Natural killer cell treated with Interleukin-12 subunit alpha and Interleukin-12 subunit beta and Interleukin-15 and Interleukin-18, amount 100 ng/mL, for 72 hours (primary cell): ENCODE measurements around the gene MKRN3. TPM values are rescaled to one million over a fixed set of nuclear protein-coding genes. Genes with fewer than 3 reads are reported as not detected.
"Not testable (repeated sequence)": the region's sequence is repeated elsewhere in the genome, so short reads cannot be mapped to it uniquely, and the experiment has no call there.

Experiments
- ATAC-seq, 2 donors: fragments of 150-1000 bp; cut with Tn5 transposase in 1 of 2; sonication (Bioruptor Pico), chemical (Tn5 transposase) in 1 of 2; 2 replicates each; pipeline ENCODE4 v1.10.0; 2021
- DNase-seq: peaks from one replicate; pipeline ENCODE4 v3.0.0; 2022; ENCODE audit warnings: low spot score
- H3K27ac Mint-ChIP-seq, 2 donors: 1 replicate in 1 of 2; 2 replicates in 1 of 2; pipeline ENCODE4 v1.8.0; 2022; ENCODE audit warnings: mixed read lengths in 2 of 2, mild to moderate bottlenecking in 1 of 2, moderate library complexity in 1 of 2
- H3K27me3 Mint-ChIP-seq, 2 donors: 1 replicate in 1 of 2; 2 replicates in 1 of 2; pipeline ENCODE4 v1.8.0; 2022; ENCODE audit warnings: mixed read lengths in 2 of 2
- H3K36me3 Mint-ChIP-seq: one replicate; pipeline ENCODE4 v1.8.0; 2022; ENCODE audit warnings: mixed read lengths
- H3K4me1 Mint-ChIP-seq, 2 donors: 1 replicate in 1 of 2; 2 replicates in 1 of 2; pipeline ENCODE4 v1.8.0; 2022; ENCODE audit warnings: low read depth in 2 of 2, mixed read lengths in 2 of 2, mild to moderate bottlenecking in 1 of 2
- H3K4me3 Mint-ChIP-seq: one replicate; pipeline ENCODE4 v1.8.0; 2022; ENCODE audit warnings: mixed read lengths
- H3K9me3 Mint-ChIP-seq: 2 replicates; pipeline ENCODE4 v1.8.0; 2022; ENCODE audit warnings: mixed read lengths
- total RNA-seq, 2 donors: library from RNA; stranded (reverse); gene quantifications; one replicate each; pipeline ENCODE4 v1.2.3, GENCODE V29; 2022

Gene MKRN3
- total RNA-seq, 2 donors from 2014 or later: 0.93 to 1.3 TPM

DNA sequence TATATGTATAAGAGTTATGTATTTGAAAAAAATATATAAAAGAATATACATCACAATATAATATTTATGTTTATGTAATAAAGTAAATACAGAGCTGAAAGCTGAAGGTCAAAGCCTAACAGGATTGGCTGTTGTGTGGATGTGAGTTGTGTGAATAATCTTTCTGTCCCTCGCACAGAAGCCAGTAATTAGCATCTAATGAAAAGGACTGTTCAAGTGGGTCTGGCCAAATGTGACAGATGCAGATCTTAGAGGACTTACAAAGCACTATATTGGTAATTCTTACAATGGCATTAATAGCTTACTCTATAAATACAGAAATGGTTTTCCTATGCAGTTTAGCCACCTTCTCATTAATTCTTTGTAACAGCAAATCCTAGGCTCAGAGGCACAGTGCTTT, 2.4 kb downstream of the MKRN3 start:
- H3K27me3 Mint-ChIP-seq: no peaks in the 10 kb centered on the region
- no peak for ATAC-seq

GRCh38 chr15:23569151-23569925, 3.9 kb downstream of the MKRN3 start:
- no peaks in the 10 kb centered on the region for H3K27me3 Mint-ChIP-seq
- no peak overlapping the region for H3K27ac Mint-ChIP-seq
- H3K4me3 Mint-ChIP-seq: no peak overlapping the region
- H3K9me3 Mint-ChIP-seq: peaks cover 2% of the 10 kb centered on the region
- H3K4me1 Mint-ChIP-seq: no peaks in the 10 kb centered on the region
- no peaks in the 10 kb centered on the region for H3K36me3 Mint-ChIP-seq
- DNase-seq (no peak), ATAC-seq (no peak)

More for the DNA sequence above, 2.4 kb downstream of the MKRN3 start:
- Mint-ChIP-seq H3K9me3 (no peaks in the 10 kb centered on the region), H3K4me1 (no peaks in the 10 kb centered on the region), H3K27ac (no peak overlapping the region), H3K36me3 (no peaks in the 10 kb centered on the region), H3K4me3 (no peak overlapping the region)
- DNase-seq: no peak

DNA sequence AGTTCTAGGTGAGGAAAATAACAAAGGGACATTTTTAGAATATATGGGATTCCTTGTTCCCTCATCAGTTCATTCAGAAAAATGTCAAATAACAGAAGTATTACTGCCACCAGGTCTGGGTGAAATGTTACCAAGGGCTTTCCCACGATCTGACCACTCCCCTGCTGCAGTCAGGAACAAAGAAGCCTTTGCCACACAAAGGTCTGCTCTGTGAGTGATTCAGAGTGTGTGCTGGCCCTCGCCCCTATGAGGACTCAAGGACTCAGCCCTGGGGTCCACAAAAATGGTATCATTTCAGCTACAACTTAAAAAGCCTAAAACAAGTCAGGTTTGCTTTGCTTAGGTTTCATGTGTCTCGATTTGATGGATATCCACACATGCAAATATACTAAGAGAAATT, 5.0 kb downstream of the MKRN3 start:
- H3K4me3 Mint-ChIP-seq: no peak overlapping the region
- H3K4me1 Mint-ChIP-seq: no peaks in the 10 kb centered on the region
- peaks cover 3% of the 10 kb centered on the region for H3K9me3 Mint-ChIP-seq
- no peaks in the 10 kb centered on the region for H3K27me3 Mint-ChIP-seq
- no peak for DNase-seq
- no peaks in the 10 kb centered on the region for H3K36me3 Mint-ChIP-seq
- H3K27ac Mint-ChIP-seq: no peak overlapping the region
- ATAC-seq: no peak

- H3K4me1 Mint-ChIP-seq: no peaks in the 10 kb centered on the region
- peaks cover 3% of the 10 kb centered on the region for H3K9me3 Mint-ChIP-seq
- H3K36me3 Mint-ChIP-seq: no peaks in the 10 kb centered on the region
- no peak overlapping the region for H3K27ac Mint-ChIP-seq
- no peak overlapping the region for H3K4me3 Mint-ChIP-seq
- ATAC-seq (no peak), DNase-seq (no peak)
- no peaks in the 10 kb centered on the region for H3K27me3 Mint-ChIP-seq
Measured at GRCh38 chr15:23572844-23573243, 7.4 kb downstream of the MKRN3 start.

DNA sequence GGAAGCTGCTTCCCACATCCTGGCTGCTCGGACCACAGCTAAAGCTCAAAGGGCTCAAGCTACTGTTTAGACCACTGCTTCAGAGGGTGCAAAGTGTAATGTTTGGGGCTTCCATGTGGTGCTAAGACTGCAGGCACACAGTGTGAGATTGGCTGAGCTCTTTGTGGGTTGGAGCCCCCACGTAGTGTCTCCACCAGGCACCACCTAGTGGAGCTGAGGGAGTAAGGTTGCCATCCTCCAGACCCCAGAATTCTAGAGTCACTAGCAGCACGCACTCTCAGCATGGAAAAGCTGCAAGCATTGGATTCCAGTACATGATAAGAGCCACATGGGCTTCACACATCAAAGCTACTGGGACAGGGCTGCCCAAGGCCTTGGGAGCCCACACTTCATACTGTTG, 9.3 kb downstream of the MKRN3 start:
- peak in 1 of 2 donors; percentile 38 for ATAC-seq
- Mint-ChIP-seq H3K9me3 (peaks cover 3% of the 10 kb centered on the region), H3K36me3 (no peaks in the 10 kb centered on the region), H3K27me3 (no peaks in the 10 kb centered on the region), H3K4me3 (no peak overlapping the region), H3K4me1 (no peaks in the 10 kb centered on the region), H3K27ac (no peak overlapping the region)
- no peak for DNase-seq

DNA sequence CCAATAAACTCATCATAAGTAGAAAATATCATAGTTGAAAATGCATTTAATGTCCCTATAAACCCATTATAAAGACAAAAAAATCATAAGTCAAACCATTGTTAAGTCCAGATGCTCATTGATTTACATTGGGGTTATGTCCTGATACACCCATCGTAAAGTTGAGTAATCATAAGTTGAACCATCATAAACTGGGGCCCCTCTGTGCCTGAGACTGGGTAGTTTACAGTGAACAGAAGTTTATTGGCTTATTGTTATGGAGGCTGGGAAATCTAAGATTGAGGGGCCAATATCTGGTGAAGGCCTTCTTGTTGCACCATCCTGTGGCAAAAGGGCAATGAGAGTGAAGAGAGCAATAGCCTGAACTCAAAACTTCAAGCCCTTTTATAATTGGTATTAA, 10.6 kb downstream of the MKRN3 start:
- Mint-ChIP-seq H3K27me3 (no peaks in the 10 kb centered on the region), H3K9me3 (peaks cover 3% of the 10 kb centered on the region), H3K4me1 (no peaks in the 10 kb centered on the region), H3K27ac (no peak overlapping the region), H3K4me3 (no peak overlapping the region), H3K36me3 (no peaks in the 10 kb centered on the region)
- DNase-seq (no peak), ATAC-seq (no peak)

GRCh38 chr15:23578521-23579150, 13.2 kb downstream of the MKRN3 start:
- Mint-ChIP-seq H3K27ac (no peak overlapping the region), H3K9me3 (peaks cover 3% of the 10 kb centered on the region), H3K4me1 (no peaks in the 10 kb centered on the region), H3K36me3 (no peaks in the 10 kb centered on the region), H3K4me3 (no peak overlapping the region), H3K27me3 (no peaks in the 10 kb centered on the region)
- ATAC-seq (no peak), DNase-seq (no peak)

GRCh38 chr15:23588268-23588667, 22.8 kb downstream of the MKRN3 start:
- H3K4me1 Mint-ChIP-seq: no peaks in the 10 kb centered on the region
- ATAC-seq (no peak), DNase-seq (no peak)
- no peak overlapping the region for H3K27ac Mint-ChIP-seq
- H3K9me3 Mint-ChIP-seq: peaks cover 6% of the 10 kb centered on the region
- H3K36me3 Mint-ChIP-seq: no peaks in the 10 kb centered on the region
- H3K27me3 Mint-ChIP-seq: no peaks in the 10 kb centered on the region
- H3K4me3 Mint-ChIP-seq: no peak overlapping the region

DNA sequence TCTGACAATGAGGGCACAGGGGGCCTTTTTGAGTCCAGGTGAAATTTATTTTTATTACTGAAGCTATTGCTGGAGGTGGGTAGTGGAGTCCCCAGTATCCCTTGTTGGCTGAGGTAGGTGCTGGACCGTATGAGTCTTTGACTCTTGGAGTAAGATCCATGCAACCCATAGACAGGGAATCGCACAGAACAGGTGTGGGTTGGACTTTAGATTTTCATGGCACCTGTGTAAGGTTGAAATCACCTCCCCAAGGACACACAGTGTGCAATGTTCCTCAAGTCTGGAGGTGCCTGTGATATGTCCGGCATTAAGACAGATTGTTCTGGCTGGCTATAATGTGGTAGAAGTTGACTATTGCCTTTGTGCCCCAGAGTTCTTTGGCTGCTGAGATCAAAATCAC, 23.5 kb downstream of the MKRN3 start:
- Mint-ChIP-seq H3K27me3 (no peaks in the 10 kb centered on the region), H3K36me3 (no peaks in the 10 kb centered on the region), H3K9me3 (peaks cover 6% of the 10 kb centered on the region), H3K4me1 (no peaks in the 10 kb centered on the region), H3K27ac (no peak overlapping the region), H3K4me3 (no peak overlapping the region)
- DNase-seq: no peak
- ATAC-seq: no peak

GRCh38 chr15:23594252-23594770, 28.8 kb downstream of the MKRN3 start:
- no peak for DNase-seq
- Mint-ChIP-seq H3K4me1 (no peaks in the 10 kb centered on the region), H3K27me3 (no peaks in the 10 kb centered on the region), H3K9me3 (peaks cover 6% of the 10 kb centered on the region), H3K27ac (no peak overlapping the region), H3K36me3 (no peaks in the 10 kb centered on the region), H3K4me3 (no peak overlapping the region)
- ATAC-seq: no peak

- no peak for DNase-seq
- Mint-ChIP-seq H3K27ac (no peak overlapping the region), H3K27me3 (no peaks in the 10 kb centered on the region), H3K9me3 (peaks cover 3% of the 10 kb centered on the region), H3K36me3 (no peaks in the 10 kb centered on the region), H3K4me1 (no peaks in the 10 kb centered on the region), H3K4me3 (no peak overlapping the region)
- no peak for ATAC-seq
Measured at GRCh38 chr15:23595368-23595767, 29.9 kb downstream of the MKRN3 start.

DNA sequence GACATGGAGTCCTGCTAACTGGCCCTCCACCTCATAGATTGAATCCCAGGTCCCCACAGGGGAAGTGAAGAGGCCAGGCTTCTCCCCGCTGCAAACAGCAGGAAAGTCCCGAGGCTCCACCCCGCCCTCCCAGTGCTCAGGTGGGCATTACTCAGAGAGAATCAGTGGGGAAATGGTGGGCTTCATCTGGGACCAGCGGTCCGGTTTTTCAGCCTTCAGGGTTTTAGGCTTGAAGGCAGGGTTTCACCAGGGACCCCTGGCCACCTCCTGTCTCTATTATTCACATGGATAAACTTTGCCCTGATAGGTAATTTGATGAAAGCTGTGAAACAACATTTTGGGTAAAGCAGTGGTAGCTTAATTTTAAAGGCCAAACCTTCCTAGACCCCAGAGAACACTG, 31.3 kb downstream of the MKRN3 start:
- ATAC-seq (no peak), DNase-seq (no peak)
- H3K27ac Mint-ChIP-seq: no peak overlapping the region
- H3K4me1 Mint-ChIP-seq: no peaks in the 10 kb centered on the region
- no peaks in the 10 kb centered on the region for H3K36me3 Mint-ChIP-seq
- no peak overlapping the region for H3K4me3 Mint-ChIP-seq
- no peaks in the 10 kb centered on the region for H3K27me3 Mint-ChIP-seq
- H3K9me3 Mint-ChIP-seq: no peaks in the 10 kb centered on the region

DNA sequence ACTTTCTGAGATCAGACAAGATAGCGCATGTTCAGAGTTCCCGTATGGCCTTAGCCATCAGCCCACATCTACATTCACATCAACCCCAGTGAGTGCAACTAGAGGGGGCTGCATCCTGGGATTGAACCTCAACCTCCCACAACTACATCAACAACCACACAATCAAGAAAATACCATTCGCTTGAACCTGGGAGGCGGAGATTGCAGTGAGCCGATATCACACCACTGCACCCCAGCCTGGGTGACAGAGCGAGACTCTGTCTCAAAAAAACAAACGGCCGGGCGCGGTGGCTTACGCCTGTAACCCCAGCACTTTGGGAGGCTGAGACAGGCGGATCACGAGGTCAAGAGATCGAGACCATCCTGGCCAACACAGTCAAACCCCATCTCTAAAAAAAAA, 31.8 kb downstream of the MKRN3 start:
- not testable (repeated sequence) for H3K27me3 Mint-ChIP-seq, H3K27ac Mint-ChIP-seq, H3K4me3 Mint-ChIP-seq, H3K4me1 Mint-ChIP-seq, H3K9me3 Mint-ChIP-seq, DNase-seq, H3K36me3 Mint-ChIP-seq, ATAC-seq

- no peaks in the 10 kb centered on the region for H3K9me3 Mint-ChIP-seq
- no peak overlapping the region for H3K4me3 Mint-ChIP-seq
- ATAC-seq: no peak
- no peak for DNase-seq
- H3K27ac Mint-ChIP-seq: no peak overlapping the region
- H3K36me3 Mint-ChIP-seq: no peaks in the 10 kb centered on the region
- no peaks in the 10 kb centered on the region for H3K27me3 Mint-ChIP-seq
- H3K4me1 Mint-ChIP-seq: no peaks in the 10 kb centered on the region
Measured at GRCh38 chr15:23599053-23599452, 33.6 kb downstream of the MKRN3 start.
